Mesendoderm (in vitro differentiated cells): Measurements from ENCODE around the gene DCAF17.
A peak's percentile ranks its signal among the peaks of the same experiment; 100 is the strongest.

ENCODE experiments used
- DNase-seq: peaks from one replicate; pipeline ENCODE4 v3.0.0; 2013
- H2AK5ac ChIP-seq: 2 replicates; pipeline ENCODE4 v1.6.1; 2013; ENCODE audit warnings: low read length, inconsistent platforms
- H2BK120ac ChIP-seq: 2 replicates; pipeline ENCODE4 v1.6.1; 2013; ENCODE audit warnings: low read depth, mild to moderate bottlenecking, low read length, moderate library complexity, mixed read lengths
- H2BK15ac ChIP-seq: replicated peaks from 2 replicates; pipeline ENCODE4 v1.6.1; 2013; ENCODE audit warnings: low read depth, mild to moderate bottlenecking, moderate library complexity
- H2BK5ac ChIP-seq: 2 replicates; pipeline ENCODE4 v1.6.1; 2013; ENCODE audit warnings: low read length, inconsistent platforms
- H3K18ac ChIP-seq: 2 replicates; pipeline ENCODE4 v1.6.1; 2013; ENCODE audit warnings: mild to moderate bottlenecking, low read length, mixed read lengths
- H3K23ac ChIP-seq: one replicate; pipeline ENCODE4 v1.6.1; 2013; ENCODE audit warnings: low read length
- H3K27ac ChIP-seq: 2 replicates; pipeline ENCODE4 v1.5.1; 2013; ENCODE audit warnings: low read depth, mild to moderate bottlenecking, inconsistent platforms, low read length, moderate library complexity
- H3K27me3 ChIP-seq: 2 replicates; pipeline ENCODE4 v1.6.1; 2013; ENCODE audit warnings: low read length, control low read depth, mild to moderate bottlenecking, inconsistent platforms; ENCODE audit not compliant: insufficient read depth, poor library complexity
- H3K36me3 ChIP-seq: 2 replicates; pipeline ENCODE4 v1.6.1; 2013; ENCODE audit warnings: low read length, inconsistent platforms; ENCODE audit not compliant: control insufficient read depth, insufficient read depth
- H3K4ac ChIP-seq: one replicate; pipeline ENCODE4 v1.6.1; 2013; ENCODE audit warnings: low read depth, mild to moderate bottlenecking, low read length, moderate library complexity
- H3K4me1 ChIP-seq: 2 replicates; pipeline ENCODE4 v1.6.1; 2013; ENCODE audit warnings: low read depth, low read length, inconsistent platforms; ENCODE audit not compliant: control insufficient read depth
- H3K4me2 ChIP-seq: 2 replicates; pipeline ENCODE4 v1.6.1; 2013; ENCODE audit warnings: low read length
- H3K4me3 ChIP-seq: 2 replicates; pipeline ENCODE4 v1.5.1; 2013; ENCODE audit warnings: mild to moderate bottlenecking, low read length
- H3K56ac ChIP-seq: one replicate; pipeline ENCODE4 v1.6.1; 2013; ENCODE audit warnings: low read length
- H3K79me1 ChIP-seq: 2 replicates; pipeline ENCODE4 v1.6.1; 2013; ENCODE audit warnings: low read length, inconsistent platforms
- H3K79me2 ChIP-seq: 2 replicates; pipeline ENCODE4 v1.6.1; 2013; ENCODE audit warnings: mild to moderate bottlenecking, low read length; ENCODE audit not compliant: control insufficient read depth, insufficient read depth
- H3K9ac ChIP-seq: 2 replicates; pipeline ENCODE4 v1.6.1; 2013; ENCODE audit warnings: low read length, inconsistent platforms
- H4K5ac ChIP-seq: one replicate; pipeline ENCODE4 v1.6.1; 2013; ENCODE audit warnings: low read length
- H4K8ac ChIP-seq: one replicate; pipeline ENCODE4 v1.6.1; 2013; ENCODE audit warnings: low read depth, mild to moderate bottlenecking, control low read depth, low read length, moderate library complexity
- WGBS: extraction: QIAGEN DNeasy Blood & Tissue Kit; methylation state at CpG from one replicate; pipeline ENCODE4 v1.1.7; 2013; ENCODE audit warnings: low lambda C conversion rate, missing lambda C conversion rate; ENCODE audit not compliant: insufficient coverage; ENCODE audit errors: extremely low coverage; 5-methylcytosine and 5-hydroxymethylcytosine counted together

DCAF17 gene

DNA sequence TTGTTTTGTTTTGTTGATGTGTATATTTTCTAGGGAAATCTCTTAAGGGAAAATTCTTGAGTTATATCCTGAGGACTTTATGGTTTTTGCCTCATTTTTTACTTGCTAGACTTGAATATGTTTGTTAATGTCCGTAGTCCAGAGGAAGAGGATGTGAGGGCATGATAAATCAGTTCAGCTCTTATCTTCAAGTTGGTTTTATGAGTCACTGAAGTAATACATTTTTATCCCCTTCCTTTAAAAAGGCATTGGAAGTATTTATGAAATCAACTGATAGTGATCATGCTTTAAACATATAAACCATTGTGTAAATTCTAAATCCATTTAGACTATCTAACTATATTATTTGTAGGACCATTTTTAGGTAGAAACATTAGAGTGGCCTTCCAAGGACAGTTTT, 44.3 kb downstream of the DCAF17 start:
- no CpG with 5 or more reads among the region's 1 CpG for WGBS
- H3K36me3 ChIP-seq = no peaks in the 10 kb centered on the region
- no peak overlapping the region for H4K8ac ChIP-seq

DNA sequence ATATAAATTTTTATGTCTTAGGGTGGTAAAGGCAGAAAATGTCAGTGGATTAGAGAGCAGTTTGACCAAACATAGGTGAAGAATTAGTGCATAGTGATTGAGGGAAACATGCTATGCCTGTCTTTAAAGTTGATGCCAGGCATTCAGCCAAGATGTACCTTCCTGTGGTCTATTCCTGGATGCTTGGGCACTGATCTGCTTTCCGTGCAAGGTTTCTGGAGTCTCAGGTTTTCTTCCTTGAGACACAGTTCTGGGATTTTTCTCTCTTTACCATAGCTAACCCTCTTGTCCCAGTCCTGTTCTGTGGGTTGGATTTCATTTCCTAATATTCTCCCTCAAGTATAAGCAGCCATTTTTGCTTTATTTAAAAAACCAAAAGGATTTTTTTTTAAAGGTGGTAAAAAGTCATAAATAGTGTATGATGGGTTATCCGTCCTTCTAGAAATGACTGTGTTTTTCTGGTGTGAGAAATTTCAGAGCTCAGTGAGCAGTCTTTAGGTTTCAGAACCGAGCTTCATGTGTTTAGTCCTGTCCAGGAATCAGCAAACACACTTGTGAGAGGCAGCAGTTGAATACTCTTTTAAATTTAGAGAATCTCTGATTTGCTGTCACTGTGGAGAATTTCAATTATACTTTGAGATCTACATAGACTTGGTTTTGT, 45.3 kb downstream of the DCAF17 start:
- DNase-seq = no peak
- Histone ChIP-seq H3K79me1 (no peaks in the 10 kb centered on the region), H3K56ac (no peak overlapping the region), H3K4ac (no peak overlapping the region), H4K5ac (no peak overlapping the region), H3K4me1 (peaks cover 5% of the 10 kb centered on the region), H2BK5ac (no peak overlapping the region), H2AK5ac (no peak overlapping the region), H3K9ac (no peak overlapping the region), H3K23ac (no peak overlapping the region), H4K8ac (no peak overlapping the region), H3K36me3 (no peaks in the 10 kb centered on the region), H3K18ac (no peak overlapping the region), H3K27me3 (no peaks in the 10 kb centered on the region), H2BK15ac (no peak overlapping the region), H3K79me2 (no peaks in the 10 kb centered on the region), H3K4me2 (no peak overlapping the region), H3K27ac (no peak overlapping the region), H2BK120ac (no peak overlapping the region), H3K4me3 (no peak overlapping the region)
- no CpG with 5 or more reads among the region's 3 CpGs for WGBS

More for the DNA sequence above, 44.3 kb downstream of the DCAF17 start:
- no peak for DNase-seq
- H2AK5ac ChIP-seq = no peak overlapping the region
- no peak overlapping the region for H2BK5ac ChIP-seq
- H3K23ac ChIP-seq = no peak overlapping the region
- H3K4me3 ChIP-seq = no peak overlapping the region
- no peak overlapping the region for H3K4me2 ChIP-seq
- H3K4ac ChIP-seq = no peak overlapping the region
- H3K27me3 ChIP-seq = no peaks in the 10 kb centered on the region
- H4K5ac ChIP-seq = no peak overlapping the region
- H3K18ac ChIP-seq = no peak overlapping the region
- no peak overlapping the region for H2BK120ac ChIP-seq
- no peak overlapping the region for H3K27ac ChIP-seq
- no peak overlapping the region for H3K9ac ChIP-seq
- peaks cover 5% of the 10 kb centered on the region for H3K4me1 ChIP-seq
- H3K79me2 ChIP-seq = no peaks in the 10 kb centered on the region
- no peak overlapping the region for H2BK15ac ChIP-seq
- H3K56ac ChIP-seq = no peak overlapping the region
- no peaks in the 10 kb centered on the region for H3K79me1 ChIP-seq

DNA sequence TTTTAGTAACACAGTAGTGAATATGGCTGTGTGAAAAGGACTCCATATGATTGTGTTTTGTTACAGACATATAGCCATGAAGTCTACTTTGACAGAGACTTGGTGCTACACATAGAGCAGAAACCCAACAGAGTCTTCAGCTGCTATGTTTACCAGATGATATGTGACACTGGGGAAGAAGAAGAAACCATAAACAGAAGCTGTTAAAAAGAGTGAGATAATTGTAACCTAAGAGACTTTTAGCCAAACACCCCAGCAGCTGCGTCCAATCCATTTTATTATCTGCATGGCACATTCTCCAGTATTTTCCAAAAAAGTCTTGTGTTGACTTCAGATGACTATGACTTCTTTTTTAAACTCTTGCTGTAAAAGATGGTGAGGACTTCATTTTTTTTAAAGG, 46.9 kb downstream of the DCAF17 start:
- Histone ChIP-seq H2BK120ac (no peak overlapping the region), H3K36me3 (no peaks in the 10 kb centered on the region), H3K56ac (no peak overlapping the region), H3K4ac (no peak overlapping the region), H2AK5ac (no peak overlapping the region), H2BK5ac (no peak overlapping the region), H2BK15ac (no peak overlapping the region), H3K4me1 (peaks cover 5% of the 10 kb centered on the region), H3K79me1 (no peaks in the 10 kb centered on the region), H3K4me2 (no peak overlapping the region), H4K8ac (no peak overlapping the region), H3K79me2 (no peaks in the 10 kb centered on the region), H3K18ac (no peak overlapping the region), H3K27ac (no peak overlapping the region), H4K5ac (no peak overlapping the region), H3K4me3 (no peak overlapping the region), H3K9ac (no peak overlapping the region), H3K27me3 (no peaks in the 10 kb centered on the region), H3K23ac (no peak overlapping the region)
- no CpG with 5 or more reads among the region's 1 CpG for WGBS
- DNase-seq = no peak

DNA sequence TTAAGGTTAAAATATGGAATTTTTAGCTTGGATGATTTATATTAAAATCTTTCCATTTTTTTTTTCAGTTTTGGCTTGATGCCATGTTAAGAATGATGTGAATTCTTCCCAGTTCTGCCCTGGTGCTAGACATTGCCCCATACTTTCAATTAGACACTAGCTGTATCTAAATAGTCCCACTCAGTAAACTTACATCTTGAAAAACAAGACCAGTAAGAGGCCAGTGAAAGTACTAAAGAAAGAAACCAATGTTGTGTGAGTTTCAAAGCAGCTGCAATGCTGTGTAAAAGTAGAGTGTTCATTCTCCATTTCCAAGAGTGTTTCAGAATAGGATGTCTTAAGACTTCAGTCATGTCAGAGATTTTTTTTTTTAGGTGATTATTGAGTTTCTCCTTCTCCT, 48.3 kb downstream of the DCAF17 start:
- Histone ChIP-seq H3K23ac (no peak overlapping the region), H2BK15ac (no peak overlapping the region), H2AK5ac (no peak overlapping the region), H3K79me1 (no peaks in the 10 kb centered on the region), H3K4ac (no peak overlapping the region), H3K79me2 (no peaks in the 10 kb centered on the region), H3K27ac (no peak overlapping the region), H3K9ac (no peak overlapping the region), H3K36me3 (no peaks in the 10 kb centered on the region), H3K4me1 (peaks cover 5% of the 10 kb centered on the region), H2BK5ac (no peak overlapping the region), H3K4me2 (no peak overlapping the region), H3K27me3 (no peaks in the 10 kb centered on the region), H4K5ac (no peak overlapping the region), H4K8ac (no peak overlapping the region), H3K4me3 (no peak overlapping the region), H3K18ac (no peak overlapping the region), H3K56ac (no peak overlapping the region), H2BK120ac (no peak overlapping the region)
- no peak for DNase-seq

DNA sequence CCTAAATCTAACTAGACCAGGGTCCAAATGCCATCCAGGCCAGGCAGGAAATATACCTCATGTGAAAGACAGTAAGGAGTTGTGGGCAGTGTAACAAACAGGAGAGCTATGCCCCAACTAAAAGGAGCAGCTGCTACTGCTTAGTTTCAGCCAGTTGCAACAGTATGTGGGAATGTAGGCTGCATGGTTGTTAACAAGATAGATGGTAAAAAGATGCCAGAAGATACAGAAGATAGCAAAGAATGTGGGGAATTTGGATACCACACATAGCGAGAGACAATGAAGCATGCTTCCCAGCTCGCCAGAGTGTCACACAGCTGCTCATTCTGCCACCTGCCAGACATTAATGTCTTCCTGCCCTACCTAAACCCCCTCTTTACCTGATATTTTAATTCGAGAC, 48.9 kb downstream of the DCAF17 start:
- no CpG with 5 or more reads among the region's 3 CpGs for WGBS
- H3K9ac ChIP-seq = no peak overlapping the region

GRCh38 chr2:171483793-171484192, 49.8 kb downstream of the DCAF17 start:
- Histone ChIP-seq H3K27me3 (no peaks in the 10 kb centered on the region), H2AK5ac (no peak overlapping the region), H3K79me1 (no peaks in the 10 kb centered on the region), H3K36me3 (no peaks in the 10 kb centered on the region), H3K4me3 (no peak overlapping the region), H3K18ac (no peak overlapping the region), H3K23ac (no peak overlapping the region), H2BK5ac (no peak overlapping the region), H3K56ac (no peak overlapping the region), H4K8ac (no peak overlapping the region), H3K79me2 (no peaks in the 10 kb centered on the region), H3K4ac (no peak overlapping the region), H3K4me1 (peaks cover 5% of the 10 kb centered on the region), H3K9ac (no peak overlapping the region), H2BK15ac (no peak overlapping the region), H2BK120ac (no peak overlapping the region), H3K4me2 (no peak overlapping the region), H4K5ac (no peak overlapping the region), H3K27ac (no peak overlapping the region)
- no CpG with 5 or more reads among the region's 2 CpGs for WGBS
- no peak for DNase-seq

More for the DNA sequence above, 48.9 kb downstream of the DCAF17 start:
- no peak overlapping the region for H4K5ac ChIP-seq
- no peak overlapping the region for H3K23ac ChIP-seq
- H3K56ac ChIP-seq = peak overlapping the region; percentile 44
- H4K8ac ChIP-seq = no peak overlapping the region
- no peak overlapping the region for H3K4ac ChIP-seq
- no peak overlapping the region for H2BK120ac ChIP-seq
- H2BK15ac ChIP-seq = no peak overlapping the region
- H3K4me1 ChIP-seq = peaks cover 5% of the 10 kb centered on the region
- H2BK5ac ChIP-seq = no peak overlapping the region
- H3K18ac ChIP-seq = no peak overlapping the region
- no peaks in the 10 kb centered on the region for H3K36me3 ChIP-seq
- DNase-seq = peak; percentile 96
- H3K79me2 ChIP-seq = no peaks in the 10 kb centered on the region
- no peak overlapping the region for H2AK5ac ChIP-seq
- no peak overlapping the region for H3K4me3 ChIP-seq
- H3K27me3 ChIP-seq = no peaks in the 10 kb centered on the region
- no peaks in the 10 kb centered on the region for H3K79me1 ChIP-seq
- no peak overlapping the region for H3K4me2 ChIP-seq
- H3K27ac ChIP-seq = peak overlapping the region; percentile 63
